GM19397 (cell line): ENCODE data around the gene SULT1C3.
"Not testable (repeated sequence)": the region's sequence is repeated elsewhere in the genome, so short reads cannot be mapped to it uniquely, and the experiment has no call there.

Source experiments
- ATAC-seq: cut with Tn5 transposase; IDR thresholded peaks from one replicate; pipeline ENCODE4 v1.9.1; 2021; ENCODE audit warnings: mild to moderate bottlenecking, moderate library complexity; ENCODE audit not compliant: unreplicated experiment

Gene SULT1C3

DNA sequence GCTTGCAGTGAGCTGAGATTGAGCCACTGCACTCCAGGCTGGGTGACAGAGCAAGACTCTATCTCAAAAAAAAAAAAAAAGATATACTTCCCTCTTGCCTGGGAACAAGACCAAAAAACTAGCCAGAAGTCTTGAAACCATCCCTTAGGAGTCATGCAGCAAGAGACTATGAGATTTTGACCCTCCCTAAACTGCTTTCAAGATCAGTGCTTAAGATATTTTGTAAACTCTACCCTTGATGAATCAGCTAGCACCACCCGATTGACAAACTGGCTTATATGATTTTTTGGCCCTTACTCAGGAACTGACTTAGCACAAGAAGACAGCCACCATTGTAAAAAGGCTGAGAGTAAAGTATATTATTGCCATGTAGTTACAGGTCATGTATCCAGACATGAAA lies 3.8 kb downstream of the SULT1C3 start:
- no peak for ATAC-seq

DNA sequence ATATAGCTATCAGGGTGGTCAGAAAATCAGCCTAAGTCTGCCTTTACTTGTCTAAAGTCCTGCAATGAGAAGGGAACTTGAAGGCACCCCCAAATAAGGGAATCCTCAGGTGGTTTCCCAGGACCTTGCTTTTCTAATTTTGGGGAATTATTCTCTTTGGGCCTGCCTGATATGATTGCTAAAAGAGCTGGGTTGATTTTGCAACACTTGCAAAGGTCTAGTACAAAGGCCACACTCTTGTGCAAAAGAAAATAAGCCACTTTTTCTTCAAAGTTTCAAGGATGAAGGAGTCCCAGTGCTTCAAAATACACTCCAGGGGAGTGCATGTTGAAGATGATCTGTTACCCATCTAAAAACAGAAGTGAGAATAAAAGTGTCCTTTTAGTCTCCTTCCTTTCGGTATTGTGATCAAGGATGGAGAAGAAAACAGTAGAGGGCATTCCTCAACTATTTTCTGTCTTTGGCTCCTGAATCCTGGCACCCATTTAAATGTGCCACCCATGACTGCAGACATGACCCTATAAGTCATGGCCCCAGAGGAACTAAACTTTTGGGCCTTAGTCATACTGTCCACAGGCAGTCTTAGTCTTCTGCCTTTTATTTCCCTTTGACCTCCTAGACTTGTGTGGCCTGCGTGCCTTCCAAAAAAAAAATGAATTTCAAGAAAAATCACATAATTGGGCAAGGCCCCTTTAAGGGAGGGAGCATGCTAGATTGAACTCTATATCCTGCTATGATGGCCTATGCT lies 5.1 kb downstream of the SULT1C3 start:
- ATAC-seq = no peak

DNA sequence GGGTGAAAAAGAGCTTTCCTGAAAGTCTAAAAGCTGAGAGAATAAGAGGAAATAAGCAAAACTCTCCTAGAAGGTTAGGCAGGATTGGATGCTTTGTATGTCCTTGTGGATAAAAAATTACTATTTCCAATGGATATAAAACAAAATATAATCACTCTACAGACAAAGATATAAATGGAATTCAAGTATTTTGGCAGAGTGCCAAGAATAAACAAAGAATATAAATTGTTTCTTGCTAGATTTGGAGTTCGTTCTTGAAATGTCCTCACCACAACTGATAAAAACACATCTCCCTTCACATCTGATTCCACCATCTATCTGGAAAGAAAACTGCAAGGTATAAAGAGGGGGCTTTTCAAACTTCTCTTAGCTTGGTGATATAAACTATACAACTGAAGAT lies 13.3 kb downstream of the SULT1C3 start:
- ATAC-seq = no peak

DNA sequence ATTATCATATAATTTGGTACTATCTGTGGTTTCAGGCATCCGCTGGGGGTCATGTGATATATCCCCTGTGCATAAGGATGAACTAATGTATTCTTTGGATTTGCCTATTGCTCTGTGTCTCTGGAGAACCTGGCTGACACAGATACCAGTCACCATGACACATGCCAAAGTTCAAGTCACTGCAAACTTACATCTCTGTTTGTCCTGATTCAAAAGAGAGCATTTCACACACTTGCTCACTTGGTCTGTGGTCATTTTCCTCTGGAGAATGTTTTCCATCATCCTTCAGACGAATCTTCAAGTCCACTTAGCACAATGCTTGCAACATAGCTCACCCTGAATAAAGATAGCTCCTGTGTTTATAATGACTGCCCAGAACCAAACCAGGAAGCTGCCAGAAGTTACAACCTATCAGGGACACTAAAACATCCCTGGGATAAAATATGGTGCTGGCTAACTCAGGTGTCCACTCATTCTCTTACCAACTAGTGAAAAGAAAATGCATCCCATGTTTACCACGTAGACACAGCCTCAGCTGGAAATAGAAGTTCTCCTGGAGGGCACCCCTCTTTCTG lies 18.1 kb downstream of the SULT1C3 start:
- no peak for ATAC-seq

DNA sequence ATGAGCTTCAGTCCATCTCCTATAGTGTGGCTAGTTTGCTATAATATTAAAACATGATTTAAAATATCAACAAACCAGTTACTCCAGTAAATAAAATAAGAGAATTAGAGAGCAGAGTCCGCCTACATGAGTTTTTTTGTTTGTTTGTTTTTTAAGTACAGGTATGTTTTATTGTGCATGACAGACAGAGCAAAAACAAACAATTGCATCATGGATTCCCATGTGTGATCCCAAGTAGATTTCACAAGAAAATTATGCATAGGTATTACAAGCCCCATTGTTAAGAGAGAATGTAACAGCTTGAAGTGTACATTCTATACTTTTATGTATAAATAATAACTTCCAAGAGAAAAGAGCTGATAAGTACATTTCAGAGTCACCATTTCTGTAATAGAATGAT lies 21.0 kb downstream of the SULT1C3 start:
- no peak for ATAC-seq

DNA sequence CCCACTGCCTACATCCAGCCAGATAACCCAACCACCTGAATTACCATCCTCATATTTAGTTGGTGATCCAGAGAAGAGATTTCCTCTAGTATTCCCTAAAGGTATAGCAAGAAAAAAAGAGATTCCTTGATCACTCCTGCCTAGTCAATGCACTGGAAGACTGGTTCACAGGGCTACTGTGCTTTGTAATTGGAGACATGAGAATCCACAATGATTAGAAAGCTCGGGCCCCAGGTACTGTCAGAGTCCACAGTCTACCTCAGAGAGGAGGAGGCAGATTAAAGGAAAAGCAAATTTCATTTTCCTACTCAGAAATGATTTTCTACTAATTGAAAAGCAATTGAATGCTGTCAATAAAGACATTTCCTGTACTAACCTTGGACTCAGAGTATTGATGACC lies 22.3 kb downstream of the SULT1C3 start:
- no peak for ATAC-seq

DNA sequence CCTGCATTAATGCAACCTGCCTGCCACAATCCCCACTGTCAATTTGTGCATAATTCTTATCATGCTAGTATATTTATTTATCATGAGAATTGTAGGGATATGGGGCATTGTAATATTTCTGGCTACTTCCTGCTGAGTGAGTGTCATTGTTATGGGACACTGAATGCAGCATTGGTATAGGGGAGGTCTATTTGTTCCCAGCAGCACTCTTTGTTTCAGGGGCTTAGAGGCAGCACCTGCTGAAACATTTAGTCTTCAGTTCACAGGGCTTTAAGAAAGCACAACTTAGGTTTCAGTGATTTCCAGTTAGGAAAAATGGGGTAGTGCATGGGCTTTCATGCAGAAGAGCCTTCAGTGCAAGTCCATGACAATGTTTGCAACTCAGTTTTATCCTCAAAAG lies 23.6 kb downstream of the SULT1C3 start:
- no peak for ATAC-seq

DNA sequence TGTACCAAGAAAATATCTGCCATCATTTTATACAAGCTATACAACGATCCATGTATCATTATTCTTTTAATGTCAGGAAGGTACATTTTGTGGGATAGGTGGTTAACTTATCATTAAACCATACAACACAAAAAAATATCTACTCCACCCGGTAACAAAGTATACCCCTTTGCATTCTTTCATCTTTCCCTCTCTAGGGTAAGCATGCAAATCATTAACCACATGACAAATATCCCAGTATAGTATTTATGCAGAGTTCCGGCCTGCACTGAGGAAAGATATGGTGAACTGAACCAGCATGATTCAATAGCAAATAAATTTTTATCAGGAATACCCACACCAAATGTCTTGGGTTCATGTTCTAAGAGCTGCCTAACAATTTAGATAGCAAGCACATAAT lies 26.4 kb downstream of the SULT1C3 start:
- no peak for ATAC-seq

DNA sequence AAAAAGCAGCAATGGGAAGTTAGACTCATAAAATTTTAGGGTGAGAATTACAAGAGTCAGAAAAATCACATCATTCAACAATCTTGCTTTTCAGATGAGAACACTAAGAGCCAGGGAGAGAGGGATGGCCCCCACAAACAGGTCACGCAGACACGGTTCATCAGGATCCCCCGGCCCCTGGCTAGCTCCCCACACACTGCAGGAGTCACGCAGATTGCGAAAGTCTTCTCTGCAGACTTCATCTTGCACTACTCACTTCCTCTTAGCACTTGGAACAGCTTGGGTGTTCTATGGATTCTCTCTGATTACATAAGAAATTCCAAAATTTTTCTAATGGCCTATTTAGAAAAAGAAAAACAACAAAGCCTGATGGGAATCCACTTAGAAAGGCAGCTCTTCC lies 27.3 kb downstream of the SULT1C3 start:
- no peak for ATAC-seq

DNA sequence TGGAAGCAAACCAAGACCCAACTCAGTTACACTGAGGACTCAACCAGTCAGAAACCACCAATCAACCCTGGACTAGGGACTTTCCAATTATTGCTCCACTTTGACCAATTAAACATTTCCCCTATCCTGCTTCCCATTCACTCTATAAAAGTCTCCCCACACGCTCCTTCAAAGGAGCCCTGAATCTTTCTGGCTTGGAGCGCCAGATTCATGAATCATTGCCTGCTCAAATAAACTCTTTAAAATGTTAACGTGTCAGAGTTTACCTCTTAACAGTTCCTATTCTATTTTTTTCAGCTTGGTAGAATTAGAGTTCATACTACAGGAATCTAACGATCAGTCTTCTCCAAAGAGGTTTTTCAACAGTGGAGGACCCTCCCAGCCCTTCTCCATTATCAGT lies 28.2 kb downstream of the SULT1C3 start:
- no peak for ATAC-seq

DNA sequence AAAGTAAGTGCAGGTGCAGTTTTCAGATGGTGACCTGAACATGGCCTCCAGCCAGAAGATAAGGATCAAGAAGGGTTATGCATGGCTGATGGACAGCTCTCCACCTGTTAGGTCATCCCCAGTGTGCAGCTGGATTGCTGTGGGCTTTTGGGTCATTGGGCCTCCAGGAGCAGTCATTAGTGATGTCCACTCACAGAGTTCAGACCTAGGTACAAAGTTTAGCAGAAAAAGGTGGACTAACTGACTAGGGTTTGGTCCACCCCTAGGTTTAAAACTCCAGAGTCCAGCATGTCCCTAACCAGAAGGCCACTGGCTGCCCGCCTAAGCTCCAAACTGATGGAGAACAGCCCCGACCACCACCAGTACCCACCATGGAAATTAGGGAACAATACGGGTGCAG lies 30.6 kb downstream of the SULT1C3 start:
- no peak for ATAC-seq

DNA sequence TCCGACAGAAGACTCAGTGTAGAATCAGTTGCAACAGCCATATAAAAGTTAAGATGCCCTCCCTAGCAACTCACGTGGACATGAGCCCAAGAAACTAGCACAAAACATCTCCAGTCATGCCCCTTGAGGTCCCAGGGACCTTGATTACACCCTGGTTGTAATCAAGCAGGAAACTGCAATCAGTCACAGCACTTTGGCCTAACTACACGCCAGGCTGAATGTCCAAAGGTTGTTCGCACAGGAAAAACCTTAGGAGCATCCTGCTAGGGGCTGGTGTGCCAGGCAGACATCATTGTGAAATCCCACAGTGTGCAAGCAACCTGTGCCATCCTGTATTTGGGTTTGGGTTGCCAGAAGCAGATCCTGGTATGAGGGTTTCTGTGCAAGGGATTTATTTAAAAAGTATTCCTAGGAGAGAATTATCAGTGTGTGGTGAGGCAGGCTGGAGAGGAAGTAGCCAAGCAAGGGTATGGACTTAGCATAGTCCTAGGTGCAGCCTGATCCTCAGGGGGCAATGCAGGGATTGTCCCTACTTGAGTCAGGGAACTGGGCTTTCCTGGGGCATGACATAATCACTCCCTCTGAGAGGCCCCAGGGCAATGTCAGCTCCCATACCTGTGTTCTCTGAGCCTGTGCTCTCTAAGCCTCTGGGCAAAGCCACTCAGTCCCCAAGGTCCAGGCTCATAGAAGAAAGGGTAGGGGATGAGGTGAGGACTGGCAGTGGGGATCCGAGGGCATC lies 31.2 kb downstream of the SULT1C3 start:
- ATAC-seq = no peak

DNA sequence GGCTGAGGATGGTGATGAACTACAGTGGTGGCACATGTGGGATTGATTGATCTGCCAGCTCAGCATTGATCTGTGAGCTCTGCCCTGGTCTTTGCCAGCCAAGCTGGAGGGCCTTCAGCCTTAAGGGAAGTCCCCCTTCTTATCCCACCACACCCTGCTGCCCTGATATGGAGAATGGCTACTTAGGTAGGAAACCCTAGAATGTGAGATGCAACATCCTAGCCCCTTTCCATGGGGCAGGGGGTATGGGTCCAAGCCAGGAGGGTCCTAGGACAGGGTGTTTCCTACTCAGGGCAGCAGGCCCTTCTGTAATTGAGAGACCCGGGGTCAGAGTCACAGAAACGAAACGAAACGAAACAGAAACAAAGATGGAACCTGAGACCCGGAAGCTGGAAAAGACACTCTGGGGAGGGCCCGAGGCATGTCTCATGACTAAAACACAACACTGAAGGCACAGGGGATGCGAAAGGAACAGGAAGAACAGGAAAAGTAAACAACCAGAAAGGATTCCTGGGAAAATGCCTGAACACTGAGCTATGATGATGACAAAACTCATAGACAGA lies 32.0 kb downstream of the SULT1C3 start:
- ATAC-seq = no peak

DNA sequence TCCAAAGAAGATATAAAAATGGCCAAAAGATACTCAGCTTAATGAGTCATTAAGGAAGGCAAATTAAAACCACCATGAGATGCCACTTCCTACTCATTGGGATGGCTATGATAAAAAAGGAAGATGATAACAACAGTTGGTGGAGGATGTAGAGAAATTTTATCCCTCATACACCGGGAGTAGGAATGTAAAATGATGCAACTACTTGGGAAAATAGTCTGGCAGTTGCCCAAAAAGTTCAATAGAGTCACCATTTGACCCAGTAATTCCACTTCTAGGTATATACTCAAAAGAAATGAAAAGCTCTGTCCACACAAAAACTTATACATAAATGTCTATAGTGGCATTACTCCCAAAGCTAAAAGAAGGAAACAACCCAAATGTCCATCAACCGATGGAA lies 38.9 kb downstream of the SULT1C3 start:
- no peak for ATAC-seq

DNA sequence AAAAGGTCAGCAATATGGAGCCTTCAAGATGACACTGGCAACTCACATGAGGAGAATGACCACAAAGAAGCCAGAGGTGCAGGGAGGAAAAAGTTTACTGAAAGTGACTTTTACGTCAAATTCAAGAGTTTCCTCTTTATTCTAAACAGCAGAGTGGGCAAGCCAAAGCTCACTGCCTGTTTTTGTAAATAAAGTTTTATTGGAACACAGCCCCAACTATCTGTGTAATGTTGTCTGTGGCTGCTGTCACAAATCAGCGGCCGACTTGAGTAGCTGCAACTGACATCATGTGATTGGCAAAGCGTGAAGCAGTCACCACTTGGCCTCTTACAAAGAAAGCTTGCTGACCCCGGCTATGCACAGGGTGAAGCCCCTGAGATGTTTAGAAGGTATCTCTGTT lies 39.7 kb downstream of the SULT1C3 start:
- no peak for ATAC-seq

DNA sequence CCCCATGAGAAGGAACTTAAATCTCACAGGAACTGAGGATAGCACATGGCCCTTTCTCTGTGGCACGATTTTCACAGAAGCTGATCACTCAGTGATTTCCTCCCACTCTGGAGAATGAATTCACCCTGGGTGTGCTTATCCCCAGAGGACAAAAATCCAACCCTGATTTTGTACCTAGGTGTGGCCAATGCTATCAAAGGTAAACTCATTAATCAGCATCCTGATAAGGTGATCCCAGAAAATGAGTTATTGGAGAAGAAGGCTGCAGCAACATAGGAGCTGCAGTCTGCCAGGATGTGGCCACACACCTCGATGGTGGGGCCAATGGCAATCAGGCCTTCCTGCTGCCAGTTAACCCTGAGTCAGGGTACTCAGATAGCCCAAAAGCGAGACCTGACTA lies 40.7 kb downstream of the SULT1C3 start:
- ATAC-seq = no peak

DNA sequence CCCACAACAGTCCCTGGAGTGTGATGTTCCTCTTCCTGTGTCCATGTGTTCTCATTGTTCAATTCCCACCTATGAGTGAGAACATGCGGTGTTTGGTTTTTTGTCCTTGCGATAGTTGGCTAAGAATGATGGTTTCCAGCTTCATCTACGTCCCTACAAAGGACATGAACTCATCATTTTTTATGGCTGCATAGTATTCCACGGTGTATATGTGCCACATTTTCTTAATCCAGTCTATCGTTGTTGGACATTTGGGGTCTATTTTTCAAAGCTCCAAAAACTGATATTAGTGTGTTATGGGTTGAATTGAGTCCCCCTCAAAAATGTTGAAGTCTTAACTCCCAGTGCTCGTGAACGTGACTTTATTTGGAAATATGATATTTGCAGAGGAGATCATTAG lies 44.8 kb downstream of the SULT1C3 start:
- not testable (repeated sequence) for ATAC-seq

DNA sequence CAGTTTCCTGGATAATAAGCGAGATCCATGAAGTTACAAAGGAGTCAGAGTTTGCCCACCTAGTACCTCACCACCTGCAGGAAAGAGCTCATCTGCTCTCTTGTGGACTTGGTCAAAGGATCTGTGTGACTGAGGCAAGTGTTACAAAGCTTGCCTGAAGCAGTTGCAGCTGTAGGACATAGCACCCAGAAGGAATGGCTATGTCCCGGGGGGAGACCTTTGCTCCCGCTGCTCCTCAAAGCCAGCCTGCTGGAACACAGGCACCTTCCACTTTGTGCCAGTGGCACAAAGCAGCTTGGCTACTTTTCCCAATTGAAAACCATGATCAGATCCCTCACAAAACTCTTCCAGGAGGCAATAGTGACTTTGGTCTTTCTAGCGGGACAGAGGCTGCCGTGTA lies 45.8 kb downstream of the SULT1C3 start:
- no peak for ATAC-seq

DNA sequence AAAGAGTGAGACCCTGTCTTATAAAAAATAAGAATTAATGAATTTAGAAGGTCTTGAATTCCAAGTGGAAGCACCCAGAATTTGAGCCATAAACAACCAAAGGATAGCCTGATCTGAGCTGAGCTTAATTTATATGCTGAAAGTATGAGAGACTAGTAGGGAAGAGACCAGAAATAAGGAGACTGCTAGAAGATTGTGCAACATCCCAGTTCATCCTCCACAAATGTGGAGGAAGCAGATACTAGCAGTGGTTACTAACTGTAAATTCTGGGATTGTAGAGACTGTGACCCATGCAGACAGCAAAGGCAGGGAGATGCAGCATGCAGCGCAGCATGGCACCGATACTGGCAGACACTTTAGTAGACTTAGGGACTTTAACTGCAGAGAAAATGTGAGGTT lies 47.4 kb downstream of the SULT1C3 start:
- no peak for ATAC-seq

DNA sequence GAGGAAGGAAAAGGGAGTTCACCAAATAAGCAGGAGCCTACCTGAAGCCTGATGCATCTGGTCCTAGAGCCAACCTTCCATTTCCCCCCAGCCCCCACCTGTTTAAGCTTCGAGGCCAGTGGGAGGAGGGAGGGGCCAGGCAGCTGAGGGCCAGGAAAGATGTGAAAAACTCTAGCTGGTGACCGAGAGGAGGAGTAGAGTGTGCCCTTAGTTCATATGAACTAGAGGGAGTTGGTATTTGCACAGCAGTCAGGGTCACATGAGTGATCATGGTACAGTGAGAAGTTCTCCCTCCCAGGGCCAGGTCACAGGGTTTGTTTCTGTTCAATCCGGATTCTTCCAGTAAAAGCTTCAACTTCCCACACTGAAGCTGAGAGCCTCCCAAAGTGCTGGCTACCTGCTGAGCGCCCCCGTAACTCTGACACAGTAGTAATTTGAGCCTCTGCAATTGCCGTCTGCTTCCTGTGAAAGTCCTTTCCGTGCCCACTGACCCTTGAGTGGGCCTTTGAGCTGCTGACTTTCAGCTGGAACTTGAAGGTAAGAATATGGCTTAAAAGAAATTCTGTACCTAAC lies 48.9 kb downstream of the SULT1C3 start, which contains the start of gene SULT1C2:
Gene SULT1C2 (plus strand): TSS at position 362 of the 573 bp plus-strand sequence. CDS start 4,773 bp downstream, outside the sequence.
- ATAC-seq = no peak

DNA sequence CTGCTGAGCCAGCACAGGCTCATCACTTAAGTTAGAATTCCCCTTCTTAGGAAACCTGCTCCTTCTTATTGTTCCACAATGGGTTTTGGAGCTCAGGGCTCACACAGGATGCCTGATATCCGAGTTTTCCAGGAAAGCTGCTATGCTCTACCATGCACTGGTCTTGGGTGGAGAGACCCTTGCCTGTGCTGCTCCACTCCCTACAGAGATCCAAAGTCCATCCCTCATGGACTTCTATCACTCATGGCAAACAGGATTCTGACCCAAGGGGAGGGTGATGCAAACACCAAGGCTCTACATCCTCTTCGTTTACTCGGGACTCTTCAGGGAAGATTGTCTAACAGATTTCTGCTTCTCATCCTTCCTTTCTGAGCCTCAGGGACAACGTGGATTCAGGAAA lies 54.1 kb downstream of the SULT1C3 start:
- no peak for ATAC-seq
